Left colon (tissue), 2 donors: ENCODE results near the gene MIOX. TPM values are rescaled to one million over a fixed set of nuclear protein-coding genes. Genes with fewer than 3 reads are reported as not detected.

Experiments
- ATAC-seq: fragments of 200-7000 bp; cut with Tn5 transposase; one replicate; pipeline ENCODE4 v1.9.1; 2020; ENCODE audit warnings: mild to moderate bottlenecking, moderate library complexity
- DNase-seq, 2 donors: peaks; one replicate each; pipeline ENCODE4 v3.0.0-alpha.2; 2020
- intact Hi-C, 2 donors: fragments of 100-400 bp; cut with DNase I in 1 of 2; cut with micrococcal nuclease in 1 of 2; formaldehyde crosslinking; loops; one replicate each; pipeline versions ENCODE4 v1.11.2 to v1.14.0; 2022; cut with DNase I, micrococcal nuclease
- total RNA-seq, 2 donors: library from RNA; stranded (reverse); fragmentation: NEBNext Ultra II Directional; extraction: Animal tissue kit (Norgen Biotek cat#: 25700); gene quantifications; one replicate each; pipeline ENCODE4 v1.2.1, GENCODE V29; 2021
- donor health status: DM: no; HTN: no; CAD: no.
- donor health status: DM: yes; HTN: yes; CAD: no.

The MIOX gene
- total RNA-seq, 2 donors from 2014 or later: not detected

DNA sequence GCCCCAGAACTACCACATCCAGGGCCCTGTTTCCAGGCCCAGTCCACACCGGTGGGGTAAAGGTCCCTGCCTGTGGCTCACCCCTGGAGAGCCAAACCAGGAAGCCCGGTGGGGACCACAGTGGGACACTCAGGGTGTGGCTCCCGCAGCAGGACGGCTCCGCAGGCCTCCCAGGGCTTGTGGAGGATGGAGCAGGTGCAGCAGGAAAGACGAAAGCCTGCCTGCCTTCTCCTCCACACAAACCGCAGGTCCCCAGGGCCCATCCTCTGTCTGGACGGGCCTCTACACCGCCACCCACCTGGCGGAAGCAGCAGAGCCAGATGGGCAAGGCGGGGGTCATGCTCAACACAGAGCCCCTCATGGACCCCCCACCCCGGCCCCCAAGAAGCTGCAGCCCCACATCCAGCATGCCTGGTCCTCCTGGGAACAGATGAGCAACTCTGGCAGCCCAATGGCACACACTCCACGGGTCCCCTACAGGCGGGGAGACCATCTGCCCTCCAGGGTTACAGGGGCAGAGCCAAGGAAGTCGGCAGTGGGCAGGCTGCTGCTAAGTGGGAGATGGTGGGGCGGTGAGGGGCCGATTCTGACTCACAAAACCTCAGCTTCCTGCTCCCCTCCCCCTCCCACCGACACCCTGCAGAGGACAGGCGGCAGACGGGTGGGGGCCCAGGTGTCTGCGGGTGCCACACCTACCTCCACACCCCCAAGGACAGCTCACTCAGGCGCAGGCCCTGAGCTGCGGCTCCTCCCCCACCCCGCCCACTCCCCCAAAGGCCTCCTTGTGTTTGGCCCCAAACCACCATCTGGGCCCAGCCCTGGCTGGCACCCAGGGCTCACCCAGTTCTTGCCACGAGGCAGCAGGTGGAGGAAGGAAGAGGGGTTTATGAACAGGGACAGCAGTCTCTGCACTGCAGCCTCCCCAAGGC, 17.0 kb upstream of the MIOX start:
- peak; percentile 80 for ATAC-seq
- intact Hi-C loops: no loop called here
- peak; percentile 96 to 98 for DNase-seq

DNA sequence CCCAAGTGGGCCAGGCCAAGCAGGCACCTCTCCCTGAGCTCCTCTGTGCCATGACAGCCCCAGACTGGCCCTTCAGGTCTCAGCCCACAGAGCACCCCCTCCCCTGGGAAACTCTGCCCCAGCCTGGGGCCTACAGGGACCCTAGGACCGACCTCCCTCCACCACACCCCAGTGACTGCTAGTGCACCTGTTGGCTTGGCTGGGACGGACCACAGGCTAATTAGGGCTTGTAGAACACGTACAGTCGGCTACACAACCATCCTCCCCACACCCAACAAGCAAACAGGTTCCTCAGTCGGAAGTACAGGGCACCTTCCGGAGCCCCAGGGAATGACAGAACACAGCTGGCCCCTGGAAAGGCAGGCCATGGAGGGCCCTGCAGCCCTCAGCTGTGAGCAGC, 16.2 kb upstream of the MIOX start:
- DNase-seq: peak; percentile 68 to 76
- intact Hi-C loops: no loop called here
- ATAC-seq: peak; percentile 51

DNA sequence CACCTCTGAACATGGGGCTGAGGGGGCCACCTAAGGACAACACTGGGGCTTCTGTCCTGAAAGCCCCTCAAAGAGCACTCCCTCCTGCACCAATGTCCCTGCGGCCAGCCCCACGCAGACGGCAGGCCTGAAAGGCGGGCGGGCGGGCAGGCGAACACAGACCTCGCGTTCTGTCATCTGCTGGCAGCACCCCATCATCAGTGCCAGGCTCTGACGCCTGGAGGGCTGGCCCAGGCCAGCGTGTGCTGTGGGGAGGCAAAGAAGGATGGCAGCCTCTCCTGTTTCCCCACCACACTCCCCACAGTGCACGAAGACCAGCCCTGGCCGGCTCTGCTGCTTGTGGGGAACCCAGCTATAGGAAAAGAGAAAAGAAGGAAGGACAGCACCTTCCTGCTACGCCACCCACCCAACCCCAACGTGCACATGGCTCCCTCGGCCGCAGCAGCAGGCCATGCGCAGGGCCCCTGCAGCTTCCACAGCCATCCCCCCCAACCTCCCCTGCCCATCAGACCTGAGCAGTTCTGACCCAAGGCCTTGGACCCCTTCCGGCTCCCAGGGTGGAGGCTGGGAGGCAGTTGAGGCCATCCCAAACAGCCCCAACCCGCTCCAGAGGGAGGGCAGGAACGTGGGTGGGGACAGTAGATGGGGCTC, 15.3 kb upstream of the MIOX start:
- DNase-seq (no peak), ATAC-seq (no peak)
- intact Hi-C loops: no loop called here

DNA sequence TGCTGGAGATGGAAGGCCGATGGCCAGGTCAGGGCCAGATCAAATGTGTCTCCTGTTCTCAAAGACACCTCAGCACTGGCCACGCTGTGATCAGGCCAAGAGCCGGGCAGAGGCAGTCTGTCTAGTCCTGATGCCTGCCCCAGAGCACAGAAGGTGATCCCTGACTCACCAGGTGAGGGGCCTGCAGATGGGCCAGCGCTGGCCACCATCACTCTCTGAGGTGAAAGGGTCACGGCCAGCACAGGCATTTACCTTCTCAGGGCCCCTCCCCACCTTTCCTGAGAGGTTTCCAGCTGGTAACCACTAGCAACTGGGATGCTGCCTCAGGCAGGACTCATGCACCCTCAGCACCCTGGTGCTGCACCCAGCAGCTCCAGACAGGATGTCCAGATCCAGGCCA, 14.7 kb upstream of the MIOX start:
- ATAC-seq (no peak), DNase-seq (no peak)
- intact Hi-C loops: no loop called here

DNA sequence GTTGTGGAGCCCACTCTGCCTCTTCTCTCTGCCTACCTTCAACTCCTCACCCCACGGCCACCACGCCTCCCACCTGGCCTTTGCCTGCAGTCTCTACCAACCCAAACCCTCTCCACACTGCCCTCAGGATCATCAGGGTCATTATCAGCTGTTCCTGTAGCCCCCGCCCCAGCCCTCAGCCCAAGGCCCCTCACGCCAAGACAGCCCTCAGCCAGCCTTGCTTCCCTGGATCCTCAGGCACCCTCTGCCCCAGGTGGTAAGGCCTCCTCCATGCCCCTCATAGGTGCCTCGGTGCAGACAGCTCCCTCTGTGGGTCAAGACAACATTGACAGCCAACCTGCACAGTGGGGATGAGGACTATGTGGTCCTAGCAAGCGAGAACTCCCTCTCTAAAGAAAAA, 13.6 kb upstream of the MIOX start:
- ATAC-seq (no peak), DNase-seq (peak in 1 of 2 donors; percentile 45)
- intact Hi-C loops: no loop called here

DNA sequence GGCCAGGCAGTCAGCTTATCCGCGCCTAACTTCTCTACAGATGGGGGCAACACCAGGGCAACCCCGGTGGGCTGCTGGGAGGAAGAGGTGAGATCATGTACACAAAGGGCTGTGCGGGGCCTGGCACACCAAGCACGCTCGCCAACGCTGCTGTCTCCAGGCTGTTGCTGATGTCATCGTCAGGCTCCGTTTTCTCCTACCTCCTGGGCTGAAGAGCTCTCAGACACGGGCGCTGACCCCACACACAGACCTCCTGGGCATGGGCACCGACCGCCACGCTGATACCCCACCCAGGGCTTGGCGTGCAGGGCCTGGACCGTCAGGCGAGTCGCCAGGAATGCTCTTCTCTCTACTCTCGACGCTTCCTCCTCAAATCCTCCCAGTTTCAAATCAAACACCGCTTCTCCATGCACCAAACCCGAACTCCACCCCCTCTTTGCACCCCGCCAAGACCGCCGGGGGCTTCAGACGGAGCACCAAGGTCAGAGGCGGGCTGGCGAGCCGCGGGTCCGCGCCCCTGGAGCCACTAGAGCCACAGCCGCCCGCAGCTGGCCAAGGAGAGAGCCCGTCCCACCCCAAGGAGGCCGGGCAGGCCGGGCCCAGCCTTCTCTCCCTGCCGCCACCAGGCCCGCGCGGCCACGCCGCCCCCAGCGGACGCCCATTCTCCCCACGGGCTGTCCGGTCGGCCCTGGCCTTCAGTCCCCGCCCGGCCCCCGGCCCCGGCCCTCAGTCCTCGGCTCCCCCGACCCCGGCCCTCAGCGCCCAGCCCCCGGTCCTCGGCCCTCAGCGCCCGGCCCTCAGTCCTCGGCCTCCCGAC, 12.6 kb upstream of the MIOX start:
- peak; percentile 36 for ATAC-seq
- DNase-seq: peak in 1 of 2 donors; percentile 64
- intact Hi-C loops: no loop called here

DNA sequence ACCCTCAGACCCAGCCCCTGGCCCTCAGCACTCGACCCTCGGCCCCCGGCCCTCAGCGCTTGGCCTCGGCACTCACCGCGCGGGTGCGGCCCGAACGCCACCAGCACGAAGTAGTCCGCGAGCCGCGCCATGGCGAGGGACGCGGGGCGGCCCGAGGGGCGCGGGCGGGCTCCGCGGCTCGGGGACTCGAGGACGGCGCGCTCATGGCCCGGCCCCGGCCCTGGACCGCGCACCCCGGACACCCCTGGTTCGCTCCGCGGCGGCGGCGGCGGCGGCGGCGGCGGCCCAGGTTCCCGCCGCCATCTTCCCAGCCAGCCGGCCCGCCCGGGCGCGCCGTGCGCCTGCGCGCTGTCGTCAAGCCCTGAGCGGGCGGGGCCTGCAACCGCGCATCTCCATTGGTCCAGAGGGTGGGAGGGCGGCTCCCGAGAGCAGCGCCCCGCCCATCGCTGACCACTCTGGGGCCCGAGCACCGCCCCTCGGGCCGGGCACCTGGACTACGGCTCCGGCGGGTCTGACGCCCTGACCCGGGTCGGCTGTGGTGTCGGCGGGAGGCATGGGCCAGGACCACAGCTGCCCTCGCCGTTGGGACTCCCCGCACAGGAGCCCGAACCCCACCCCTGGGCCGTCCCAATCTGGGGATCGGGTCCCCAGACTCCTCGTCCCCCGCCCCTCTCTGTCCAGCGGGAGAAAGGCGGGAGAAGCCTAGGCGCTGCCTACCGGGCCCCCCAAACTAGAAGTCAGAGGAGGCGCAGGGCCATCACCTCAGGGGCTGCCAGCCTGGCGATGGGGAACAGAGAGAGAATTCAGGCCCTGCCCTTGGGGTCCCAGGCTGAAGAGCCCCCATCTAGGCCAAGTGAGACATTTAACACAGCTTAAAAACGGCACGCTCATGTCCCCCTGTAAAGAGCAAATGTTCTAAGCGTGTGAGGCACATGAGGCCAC, 11.7 kb upstream of the MIOX start, which contains the start of gene SBF1:
Gene SBF1, minus strand, starts transcription at position 326 of the 942 bp plus-strand sequence. Its CDS starts 195 bp downstream, at position 131.
- ATAC-seq (peak; percentile 79), DNase-seq (peak; percentile 91 to 94)
- intact Hi-C loops: no loop called here

DNA sequence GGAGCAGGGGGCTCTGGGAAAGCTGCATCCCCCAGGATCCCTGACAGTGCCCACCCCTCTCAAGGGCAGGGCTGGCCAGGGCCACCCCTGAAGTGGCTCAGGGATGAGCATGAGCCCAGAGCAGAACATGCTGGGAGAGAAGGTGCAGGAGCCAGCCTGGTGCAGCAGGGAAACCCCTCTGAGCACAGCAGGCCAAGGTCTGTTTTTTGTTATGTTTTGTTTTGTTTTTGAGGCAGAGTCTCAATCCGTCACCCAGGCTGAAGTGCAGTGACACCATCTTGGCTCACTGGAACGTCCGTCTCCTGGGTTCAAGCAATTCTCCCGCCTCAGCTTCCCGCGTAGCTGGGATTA, 11.0 kb upstream of the MIOX start:
- no peak for DNase-seq
- ATAC-seq: no peak
- intact Hi-C loops: no loop called here

DNA sequence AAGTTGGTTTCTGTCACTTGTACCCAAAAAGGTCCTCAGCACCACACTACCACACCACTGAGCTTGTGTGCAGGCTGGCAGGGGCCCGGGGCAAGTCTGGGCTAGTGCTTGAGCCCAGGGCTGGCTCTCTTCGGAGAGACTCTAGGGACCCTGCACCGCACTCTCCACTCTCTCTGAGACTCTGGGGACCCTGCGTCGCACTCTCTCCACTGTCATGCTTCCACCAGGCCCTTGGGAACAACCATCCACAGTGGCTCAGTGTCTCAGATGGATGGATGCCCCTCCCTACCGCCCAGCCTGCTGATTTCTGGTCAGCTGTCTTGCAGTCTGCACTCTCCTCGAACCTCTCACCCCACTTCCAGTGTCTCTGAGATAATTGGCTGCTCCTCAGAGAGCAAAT, 9.8 kb upstream of the MIOX start:
- intact Hi-C loops: no loop called here
- ATAC-seq (no peak), DNase-seq (no peak)

DNA sequence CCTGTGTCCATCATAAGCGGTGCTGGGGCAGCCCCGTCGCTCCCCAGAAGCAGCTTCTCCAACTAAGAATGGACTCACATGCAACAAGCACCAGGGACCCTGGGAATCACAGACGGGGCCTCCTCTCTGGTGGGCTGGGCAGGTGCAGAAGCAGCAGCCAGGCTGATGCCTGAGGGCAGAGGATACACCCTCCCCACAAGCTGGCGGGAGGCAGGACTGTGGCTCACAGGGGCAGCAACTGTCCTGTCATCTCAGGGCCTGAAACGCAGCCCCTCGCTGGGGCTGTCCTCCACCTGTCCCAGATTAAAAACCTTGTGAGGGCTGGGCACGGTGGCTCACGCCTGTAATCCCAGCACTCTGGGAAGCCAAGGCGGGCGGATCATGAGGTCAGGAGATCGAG, 8.7 kb upstream of the MIOX start:
- ATAC-seq: no peak
- DNase-seq: no peak
- intact Hi-C loops: no loop called here

DNA sequence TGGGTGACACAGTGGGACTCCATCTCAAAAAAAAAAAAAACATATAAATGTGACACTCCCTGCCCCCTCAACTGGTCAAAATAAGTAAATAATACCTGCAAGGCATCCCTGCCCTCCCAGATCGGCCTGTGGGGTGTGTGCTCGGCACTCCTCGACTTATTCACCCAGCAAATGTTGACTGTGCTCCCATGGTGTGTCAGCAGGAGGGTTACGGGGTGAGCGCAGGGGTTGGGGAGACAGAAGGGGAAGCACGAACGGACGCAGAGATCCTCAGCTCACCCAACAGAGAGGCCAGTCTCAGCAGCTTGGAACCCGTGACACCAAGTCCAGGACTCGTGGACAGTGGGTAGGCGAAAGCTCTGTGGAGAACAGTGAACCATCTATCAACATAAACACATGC, 6.9 kb upstream of the MIOX start:
- intact Hi-C loops: no loop called here

DNA sequence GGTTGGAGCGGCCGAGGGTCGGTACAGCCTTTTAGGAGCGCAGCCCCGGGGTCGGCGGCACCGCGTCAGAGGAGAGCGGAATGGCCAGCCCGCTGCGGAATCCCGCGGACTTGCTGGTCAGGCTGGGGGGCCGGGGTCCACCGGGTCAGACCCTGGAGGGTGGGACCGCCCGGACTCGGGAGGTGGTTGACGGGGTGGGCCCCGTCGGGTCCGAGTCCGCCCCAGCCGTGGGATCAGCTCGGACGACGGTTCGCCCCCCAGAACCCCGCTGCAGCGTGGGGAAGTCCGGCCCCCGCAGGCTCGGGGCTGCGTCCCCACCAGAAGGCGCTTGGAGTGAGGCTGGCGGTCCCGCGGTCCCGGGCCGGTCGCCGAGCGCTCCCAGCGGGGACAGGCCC, 5.6 kb upstream of the MIOX start:
- no peak for DNase-seq
- intact Hi-C loops: no loop called here
- no peak for ATAC-seq

More for the DNA sequence above, 6.9 kb upstream of the MIOX start:
- DNase-seq (no peak), ATAC-seq (no peak)

DNA sequence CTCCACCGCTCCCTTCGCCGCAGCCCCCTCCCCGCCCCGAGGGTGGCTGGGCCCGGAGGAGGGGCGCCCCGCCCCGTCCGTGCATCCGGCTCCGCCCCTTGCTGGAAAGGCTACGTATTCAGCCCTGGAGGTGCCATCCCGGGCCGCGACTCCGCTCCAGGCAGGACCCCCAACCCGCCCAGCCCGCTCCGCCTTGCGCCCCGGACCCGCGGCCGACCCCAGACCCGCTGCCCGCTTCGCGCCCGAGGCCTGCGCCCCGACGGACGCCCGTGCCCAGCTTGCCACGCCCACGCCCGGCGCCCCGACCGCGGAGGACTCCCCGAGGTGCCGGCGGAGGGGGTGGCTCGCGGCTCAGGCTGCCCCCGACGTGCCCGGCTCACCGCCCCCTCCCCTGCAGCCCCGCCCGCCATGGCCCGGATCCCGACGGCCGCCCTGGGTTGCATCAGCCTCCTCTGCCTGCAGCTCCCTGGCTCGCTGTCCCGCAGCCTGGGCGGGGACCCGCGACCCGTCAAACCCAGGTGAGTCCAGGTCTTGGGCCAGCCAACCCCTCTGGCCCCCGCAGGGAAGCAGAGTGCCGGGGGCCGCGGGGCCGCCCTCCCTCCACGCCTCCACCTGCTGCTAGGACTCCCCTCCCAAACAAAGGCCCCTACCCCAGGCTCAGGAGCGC, 5.1 kb upstream of the MIOX start, which contains the start of gene ADM2:
Gene ADM2, plus strand, starts transcription at position 104 of the 667 bp plus-strand sequence. Its CDS starts 305 bp downstream, at position 409.
- intact Hi-C loops: no loop called here
- DNase-seq: peak in 1 of 2 donors; percentile 78

DNA sequence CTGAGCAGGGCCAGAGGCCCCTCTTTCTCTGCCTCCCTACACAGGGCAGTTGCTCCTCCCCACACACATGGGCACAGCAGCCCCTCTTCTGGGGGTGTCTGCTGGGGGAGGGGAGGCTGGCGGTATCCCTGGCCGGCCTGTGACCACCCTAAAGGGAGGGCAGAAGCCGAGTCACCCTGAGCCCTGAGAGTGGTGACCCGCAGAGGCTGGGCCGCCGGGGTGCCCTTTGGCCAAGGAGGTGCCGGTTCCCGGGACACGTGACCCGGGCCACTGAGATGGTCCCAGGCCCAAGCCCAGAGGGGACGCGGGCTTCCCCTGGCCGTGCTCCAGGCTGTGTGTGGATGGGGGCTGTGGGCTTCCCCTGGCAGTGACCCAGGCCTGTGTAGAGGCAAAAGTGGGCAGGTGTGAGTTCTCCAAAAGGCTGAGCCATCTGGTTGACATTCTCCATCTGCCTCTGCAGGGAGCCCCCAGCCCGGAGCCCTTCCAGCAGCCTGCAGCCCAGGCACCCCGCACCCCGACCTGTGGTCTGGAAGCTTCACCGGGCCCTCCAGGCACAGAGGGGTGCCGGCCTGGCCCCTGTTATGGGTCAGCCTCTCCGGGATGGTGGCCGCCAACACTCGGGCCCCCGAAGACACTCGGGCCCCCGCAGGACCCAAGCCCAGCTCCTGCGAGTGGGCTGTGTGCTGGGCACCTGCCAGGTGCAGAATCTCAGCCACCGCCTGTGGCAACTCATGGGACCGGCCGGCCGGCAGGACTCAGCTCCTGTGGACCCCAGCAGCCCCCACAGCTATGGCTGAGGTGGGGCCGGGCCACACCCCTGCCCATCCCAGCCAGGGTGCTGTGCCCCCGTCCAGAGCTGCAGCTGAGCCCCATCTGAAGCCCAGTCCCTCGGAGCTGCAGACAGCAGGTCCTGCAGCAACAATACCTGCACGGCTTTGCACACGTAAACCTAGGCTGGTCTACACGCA, 4.3 kb upstream of the MIOX start:
- DNase-seq (no peak), ATAC-seq (no peak)
- intact Hi-C loops: no loop called here

More for the DNA sequence above, 5.1 kb upstream of the MIOX start, which contains the start of gene ADM2:
- peak; percentile 58 for ATAC-seq

DNA sequence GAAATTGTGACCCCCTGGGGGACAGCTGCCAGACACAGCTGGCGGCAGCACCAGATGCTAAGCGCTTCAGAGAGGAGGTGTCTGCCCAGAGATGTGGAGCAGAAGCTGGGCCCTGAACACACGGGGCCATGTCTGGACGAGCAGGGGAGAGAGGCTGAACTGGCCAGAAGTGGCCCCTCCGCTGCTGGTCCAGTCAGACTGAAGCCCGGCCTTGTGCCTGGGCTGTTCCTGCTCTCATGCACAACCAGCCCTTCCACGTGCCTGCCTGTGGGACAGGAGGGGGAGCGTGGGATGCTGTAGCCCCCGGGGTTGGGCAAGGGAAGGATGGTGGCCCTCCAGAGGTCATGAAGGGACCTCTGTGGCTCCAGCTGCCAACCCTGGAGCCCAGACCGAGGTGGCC, 3.6 kb upstream of the MIOX start:
- intact Hi-C loops: no loop called here

DNA sequence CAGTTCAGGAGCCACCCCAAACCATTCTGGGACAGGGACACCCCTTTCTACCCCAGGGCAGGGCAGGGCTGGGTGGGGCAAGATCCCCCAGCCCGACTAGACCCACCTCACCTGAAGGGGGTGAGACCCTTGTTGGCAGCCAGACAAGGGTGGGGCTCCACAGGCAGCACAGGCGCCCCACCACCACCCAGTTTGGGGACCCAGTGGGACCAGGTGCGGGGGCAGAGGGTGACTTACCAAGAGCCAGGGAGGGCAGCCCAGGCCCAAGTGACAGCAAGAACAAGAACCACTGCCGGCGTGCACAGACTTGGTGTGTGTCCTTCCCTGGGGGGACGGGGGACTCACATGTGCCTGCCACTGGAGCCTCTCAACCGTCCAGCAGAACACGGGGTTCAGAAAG, 3.1 kb upstream of the MIOX start:
- intact Hi-C loops: no loop called here
- DNase-seq (no peak), ATAC-seq (no peak)

More for the DNA sequence above, 3.6 kb upstream of the MIOX start:
- ATAC-seq (no peak), DNase-seq (no peak)
